ENCODE measurements around the gene HOXD10.

Gene HOXD10

GRCh38 chr2:176165370-176166050, 48.9 kb downstream of the HOXD10 start:
- DNase-seq, result no peak

- no peak for DNase-seq
These were observed 49.7 kb downstream of the HOXD10 start for GRCh38 chr2:176166272-176166671.

- no peak for DNase-seq
These were observed 50.8 kb downstream of the HOXD10 start for GRCh38 chr2:176167398-176167797.

GRCh38 chr2:176169181-176169580, 52.6 kb downstream of the HOXD10 start:
- no peak for DNase-seq
